ENCODE measurements around the gene LTBP1. TPM values are rescaled to one million over a fixed set of nuclear protein-coding genes. Genes with fewer than 3 reads are reported as not detected.
"Not testable (repeated sequence)": the region's sequence is repeated elsewhere in the genome, so short reads cannot be mapped to it uniquely, and the experiment has no call there.

Gene LTBP1
- total and polyA plus RNA-seq, 4 donors, result 107 to 573 (median 545) TPM

DNA sequence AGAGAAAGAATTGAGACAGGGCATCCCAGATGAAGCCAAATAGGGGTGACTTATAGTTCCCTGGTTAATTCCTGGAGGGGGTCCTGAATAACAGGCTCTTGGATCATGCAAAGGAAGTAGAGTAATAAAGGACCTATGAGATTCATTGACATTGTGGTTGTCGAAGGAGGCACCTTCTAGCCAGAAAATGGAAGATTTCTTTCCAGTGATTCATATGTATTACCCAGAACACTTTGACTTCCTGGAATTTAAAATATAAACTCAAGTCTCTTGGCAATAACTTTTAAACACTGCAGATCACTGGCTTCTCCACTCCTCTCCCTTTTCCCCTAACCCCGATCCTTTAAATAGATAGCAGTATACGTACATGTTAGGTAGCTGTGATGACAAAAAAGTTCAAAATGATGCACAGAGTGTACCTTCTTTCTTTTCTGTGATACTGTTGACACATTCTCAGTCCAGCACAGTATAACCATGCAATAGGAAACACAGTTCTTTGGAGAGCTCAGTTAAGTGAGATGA, 211.8 kb downstream of the LTBP1 start:
- DNase-seq (no peak), ATAC-seq (ENCODE audit: low FRiP score) (peak; percentile 58)
- H3K27ac ChIP-seq (ENCODE audit: low read depth in 1 of 2, low read length in 2 of 2), result peak overlapping the region; percentile 87 to 99
- H3K9me3 ChIP-seq (ENCODE audit: control insufficient read depth, low read length), result no peaks in the 10 kb centered on the region
- WGBS, 2 donors, result 2 to 8% methylated on average over 3 of the region's 3 CpGs
- intact Hi-C loops (cut with DNase I), result no loop called here
- H3K36me3 ChIP-seq (ENCODE audit: control insufficient read depth in 1 of 2, insufficient read depth in 2 of 2, low read length in 1 of 2), result no peaks in the 10 kb centered on the region
- H3K4me3 ChIP-seq (ENCODE audit: low read length in 2 of 2), result no peak overlapping the region
- peaks cover 12 to 13% of the 10 kb centered on the region in 2 donors for H3K4me1 ChIP-seq (ENCODE audit: control insufficient read depth in 1 of 2, insufficient read depth in 2 of 2, low read length in 2 of 2)
- H3K27me3 ChIP-seq (ENCODE audit: control insufficient read depth in 1 of 2, insufficient read depth in 2 of 2, low read length in 1 of 2), result no peaks in the 10 kb centered on the region

DNA sequence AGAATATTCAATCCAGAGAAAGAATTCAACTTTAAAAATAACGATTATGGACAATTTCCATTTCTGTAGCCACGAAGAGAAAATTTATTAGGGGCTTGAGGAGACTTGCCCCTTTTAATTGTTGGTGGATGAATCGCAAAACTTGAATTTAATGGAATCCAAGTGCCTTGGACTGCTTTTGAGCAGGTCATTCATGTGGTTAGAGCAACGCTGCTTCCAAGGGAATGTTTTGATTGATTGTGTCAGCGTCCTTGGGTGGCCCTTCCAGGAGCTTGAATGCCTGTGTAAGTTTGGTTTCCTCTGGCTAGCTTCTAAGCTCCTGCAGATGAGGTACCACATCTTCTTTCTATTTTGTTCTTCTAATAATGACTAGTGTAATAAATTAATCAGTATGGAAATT, 213.4 kb downstream of the LTBP1 start:
- 44 to 46% methylated on average over 5 of the region's 5 CpGs for WGBS, 2 donors
- no peaks in the 10 kb centered on the region for H3K36me3 ChIP-seq (ENCODE audit: control insufficient read depth in 1 of 2, insufficient read depth in 2 of 2, low read length in 1 of 2)
- no peak for ATAC-seq (ENCODE audit: low FRiP score)
- H3K27me3 ChIP-seq (ENCODE audit: control insufficient read depth in 1 of 2, insufficient read depth in 2 of 2, low read length in 1 of 2), result no peaks in the 10 kb centered on the region
- H3K4me1 ChIP-seq (ENCODE audit: control insufficient read depth in 1 of 2, insufficient read depth in 2 of 2, low read length in 2 of 2), result peaks cover 12 to 14% of the 10 kb centered on the region in 2 donors
- H3K4me3 ChIP-seq (ENCODE audit: low read length in 2 of 2), result no peak overlapping the region
- H3K27ac ChIP-seq (ENCODE audit: low read depth in 1 of 2, low read length in 2 of 2), result peak overlapping the region in 1 of 2 donors; percentile 63
- no peaks in the 10 kb centered on the region for H3K9me3 ChIP-seq (ENCODE audit: control insufficient read depth, low read length)
- intact Hi-C loops (cut with DNase I), result no loop called here
- no peak for DNase-seq

DNA sequence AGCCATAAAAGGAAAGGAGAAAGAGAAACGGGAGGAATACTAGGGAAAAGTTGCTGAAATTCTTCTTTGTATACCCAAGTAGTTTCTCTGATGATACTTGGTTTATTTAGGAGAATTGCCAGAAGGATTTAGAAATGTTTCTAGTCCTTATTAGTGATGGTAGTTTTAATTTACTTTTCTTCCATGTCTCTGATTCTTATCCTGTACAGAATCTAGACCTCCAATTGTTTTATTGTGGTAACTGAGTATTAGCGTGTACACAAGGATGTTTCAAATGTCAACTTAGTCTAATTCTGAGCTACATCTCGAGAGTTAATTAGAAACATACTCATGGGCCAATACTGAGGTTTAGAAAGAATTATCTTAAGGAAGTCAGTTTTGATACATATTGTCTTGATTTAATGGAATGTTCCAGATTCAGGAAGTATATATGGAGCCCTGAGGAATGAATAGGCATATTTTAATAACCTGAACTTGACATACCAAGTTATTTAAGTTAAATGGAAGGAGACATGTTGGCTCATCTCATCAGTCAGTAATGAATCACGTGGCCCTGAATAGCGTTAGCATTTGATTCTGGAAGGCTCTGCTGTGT, 219.6 kb downstream of the LTBP1 start:
- 21 to 24% methylated on average over 5 of the region's 5 CpGs for WGBS, 2 donors
- Histone ChIP-seq H3K4me3 (ENCODE audit: low read length in 2 of 2) (no peak overlapping the region), H3K4me1 (ENCODE audit: control insufficient read depth in 1 of 2, insufficient read depth in 2 of 2, low read length in 2 of 2) (peaks cover 2 to 10% of the 10 kb centered on the region in 2 donors), H3K27me3 (ENCODE audit: control insufficient read depth in 1 of 2, insufficient read depth in 2 of 2, low read length in 1 of 2) (no peaks in the 10 kb centered on the region), H3K9me3 (ENCODE audit: control insufficient read depth, low read length) (no peaks in the 10 kb centered on the region), H3K27ac (ENCODE audit: low read depth in 1 of 2, low read length in 2 of 2) (peak overlapping the region; percentile 28 to 63), H3K36me3 (ENCODE audit: control insufficient read depth in 1 of 2, insufficient read depth in 2 of 2, low read length in 1 of 2) (no peaks in the 10 kb centered on the region)
- intact Hi-C loops (cut with DNase I), result no loop called here
- ATAC-seq (ENCODE audit: low FRiP score) (no peak), DNase-seq (no peak)

DNA sequence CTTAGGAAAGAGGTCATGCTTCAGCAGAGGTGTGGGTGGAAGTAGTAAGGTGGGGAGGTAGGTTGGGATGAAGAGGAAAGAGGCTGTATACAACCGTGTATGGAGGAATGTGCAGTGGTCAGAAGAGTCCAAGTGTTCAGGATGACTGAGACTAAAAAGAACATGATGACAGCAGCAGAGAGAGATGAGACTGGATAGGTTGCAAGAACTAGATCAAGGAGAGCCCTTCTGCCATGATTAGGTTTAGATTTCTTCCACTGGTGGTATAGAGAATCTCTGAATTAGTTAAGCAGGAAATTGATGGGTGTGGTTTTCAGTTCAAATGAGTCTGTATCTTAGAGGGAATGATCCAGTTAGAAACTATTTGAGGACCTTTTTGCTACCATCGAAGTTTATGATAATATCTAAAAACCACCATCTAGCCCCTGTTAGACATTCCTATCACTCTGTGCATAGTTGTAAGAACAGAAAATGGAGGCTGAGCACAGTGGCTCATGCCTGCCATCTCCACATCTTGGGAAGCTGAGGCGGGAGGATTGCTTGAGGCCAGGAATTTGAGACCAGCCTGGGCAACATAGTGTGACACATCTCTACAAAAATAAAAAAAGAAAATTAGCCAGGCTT, 221.0 kb downstream of the LTBP1 start:
- peak overlapping the region; percentile 5 to 55 for H3K27ac ChIP-seq (ENCODE audit: low read depth in 1 of 2, low read length in 2 of 2)
- DNase-seq (no peak), ATAC-seq (ENCODE audit: low FRiP score) (no peak)
- H3K27me3 ChIP-seq (ENCODE audit: control insufficient read depth in 1 of 2, insufficient read depth in 2 of 2, low read length in 1 of 2), result no peaks in the 10 kb centered on the region
- H3K4me3 ChIP-seq (ENCODE audit: low read length in 2 of 2), result no peak overlapping the region
- no peaks in the 10 kb centered on the region for H3K9me3 ChIP-seq (ENCODE audit: control insufficient read depth, low read length)
- H3K4me1 ChIP-seq (ENCODE audit: control insufficient read depth in 1 of 2, insufficient read depth in 2 of 2, low read length in 2 of 2), result peaks cover 2 to 10% of the 10 kb centered on the region in 2 donors
- 60 to 70% methylated on average over 3 of the region's 3 CpGs for WGBS, 2 donors
- intact Hi-C loops (cut with DNase I), result no loop called here
- H3K36me3 ChIP-seq (ENCODE audit: control insufficient read depth in 1 of 2, insufficient read depth in 2 of 2, low read length in 1 of 2), result no peaks in the 10 kb centered on the region

DNA sequence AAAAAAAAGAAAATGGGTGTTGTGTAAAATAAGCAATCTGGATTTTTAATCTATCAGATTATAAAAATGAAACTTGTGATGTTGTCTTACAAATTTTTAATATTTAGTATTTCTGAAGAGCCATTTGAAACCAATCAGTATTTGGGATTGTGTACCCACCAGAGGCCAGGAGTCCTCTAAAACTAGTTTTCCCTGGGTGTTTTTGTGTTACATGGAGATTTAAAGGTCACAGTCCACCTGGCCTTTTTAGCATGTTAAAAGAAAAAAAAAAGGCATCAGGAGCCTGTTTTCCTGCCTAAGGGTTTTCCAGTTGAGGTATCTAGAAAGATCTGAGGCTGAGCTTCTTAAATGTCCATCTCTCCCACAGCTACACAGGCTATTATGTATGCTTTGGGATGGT, 221.7 kb downstream of the LTBP1 start:
- no peak overlapping the region for H3K4me3 ChIP-seq (ENCODE audit: low read length in 2 of 2)
- H3K4me1 ChIP-seq (ENCODE audit: control insufficient read depth in 1 of 2, insufficient read depth in 2 of 2, low read length in 2 of 2), result peaks cover 2 to 10% of the 10 kb centered on the region in 2 donors
- no peaks in the 10 kb centered on the region for H3K36me3 ChIP-seq (ENCODE audit: control insufficient read depth in 1 of 2, insufficient read depth in 2 of 2, low read length in 1 of 2)
- H3K9me3 ChIP-seq (ENCODE audit: control insufficient read depth, low read length), result no peaks in the 10 kb centered on the region
- peak overlapping the region; percentile 57 to 72 for H3K27ac ChIP-seq (ENCODE audit: low read depth in 1 of 2, low read length in 2 of 2)
- DNase-seq (no peak), ATAC-seq (ENCODE audit: low FRiP score) (no peak)
- intact Hi-C loops (cut with DNase I), result no loop called here
- H3K27me3 ChIP-seq (ENCODE audit: control insufficient read depth in 1 of 2, insufficient read depth in 2 of 2, low read length in 1 of 2), result no peaks in the 10 kb centered on the region

DNA sequence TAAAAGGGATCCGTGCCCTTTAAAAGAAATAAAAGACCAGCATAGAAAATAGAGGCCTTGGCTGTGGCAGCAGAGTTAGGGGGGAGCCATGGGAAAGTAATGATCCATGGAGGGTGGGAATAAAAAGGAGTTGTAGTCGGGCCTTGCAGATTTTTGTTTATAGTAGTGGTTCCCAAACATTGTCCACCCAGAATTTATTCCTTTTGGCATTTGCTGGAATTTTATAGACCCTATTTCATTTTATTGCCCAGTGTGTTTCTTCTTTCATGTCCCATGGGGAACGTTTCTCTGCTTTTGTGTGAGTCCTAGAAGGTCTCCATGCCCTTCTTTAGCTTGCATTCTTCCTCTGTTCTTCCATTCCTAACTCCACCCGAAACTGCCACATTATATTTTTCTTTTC, 222.2 kb downstream of the LTBP1 start:
- WGBS, 2 donors, result 9% methylated on average over 4 of the region's 4 CpGs
- DNase-seq, result no peak
- Histone ChIP-seq H3K4me3 (ENCODE audit: low read length in 2 of 2) (no peak overlapping the region), H3K9me3 (ENCODE audit: control insufficient read depth, low read length) (no peaks in the 10 kb centered on the region), H3K27ac (ENCODE audit: low read depth in 1 of 2, low read length in 2 of 2) (peak overlapping the region in 1 of 2 donors; percentile 72), H3K4me1 (ENCODE audit: control insufficient read depth in 1 of 2, insufficient read depth in 2 of 2, low read length in 2 of 2) (peaks cover 2 to 10% of the 10 kb centered on the region in 2 donors), H3K36me3 (ENCODE audit: control insufficient read depth in 1 of 2, insufficient read depth in 2 of 2, low read length in 1 of 2) (no peaks in the 10 kb centered on the region), H3K27me3 (ENCODE audit: control insufficient read depth in 1 of 2, insufficient read depth in 2 of 2, low read length in 1 of 2) (no peaks in the 10 kb centered on the region)
- no peak for ATAC-seq (ENCODE audit: low FRiP score)
- intact Hi-C loops (cut with DNase I), result no loop called here

DNA sequence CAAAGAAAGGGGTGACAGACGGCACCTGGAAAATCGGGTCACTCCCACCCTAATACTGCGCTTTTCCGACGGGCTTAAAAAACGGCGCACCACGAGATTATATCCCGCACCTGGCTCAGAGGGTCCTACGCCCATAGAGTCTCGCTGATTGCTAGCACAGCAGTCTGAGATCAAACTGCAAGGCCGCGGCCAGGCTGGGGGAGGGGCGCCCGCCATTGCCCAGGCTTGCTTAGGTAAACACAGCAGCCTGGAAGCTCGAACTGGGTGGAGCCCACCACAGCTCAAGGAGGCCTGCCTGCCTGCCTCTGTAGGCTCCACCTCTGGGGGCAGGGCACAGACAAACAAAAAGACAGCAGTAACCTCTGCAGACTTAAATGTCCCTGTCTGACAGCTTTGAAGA, 223.5 kb downstream of the LTBP1 start:
- DNase-seq; intact Hi-C loops (cut with DNase I); H3K9me3 ChIP-seq (ENCODE audit: control insufficient read depth, low read length); H3K4me3 ChIP-seq (ENCODE audit: low read length in 2 of 2); H3K36me3 ChIP-seq (ENCODE audit: control insufficient read depth in 1 of 2, insufficient read depth in 2 of 2, low read length in 1 of 2); H3K27ac ChIP-seq (ENCODE audit: low read depth in 1 of 2, low read length in 2 of 2); ATAC-seq (ENCODE audit: low FRiP score); H3K27me3 ChIP-seq (ENCODE audit: control insufficient read depth in 1 of 2, insufficient read depth in 2 of 2, low read length in 1 of 2): not testable (repeated sequence)
- H3K4me1 ChIP-seq (ENCODE audit: control insufficient read depth in 1 of 2, insufficient read depth in 2 of 2, low read length in 2 of 2), result peaks cover 0 to 10% of the 10 kb centered on the region in 2 donors
- 83 to 88% methylated on average over 7 to 14 of the region's 16 CpGs for WGBS, 2 donors

DNA sequence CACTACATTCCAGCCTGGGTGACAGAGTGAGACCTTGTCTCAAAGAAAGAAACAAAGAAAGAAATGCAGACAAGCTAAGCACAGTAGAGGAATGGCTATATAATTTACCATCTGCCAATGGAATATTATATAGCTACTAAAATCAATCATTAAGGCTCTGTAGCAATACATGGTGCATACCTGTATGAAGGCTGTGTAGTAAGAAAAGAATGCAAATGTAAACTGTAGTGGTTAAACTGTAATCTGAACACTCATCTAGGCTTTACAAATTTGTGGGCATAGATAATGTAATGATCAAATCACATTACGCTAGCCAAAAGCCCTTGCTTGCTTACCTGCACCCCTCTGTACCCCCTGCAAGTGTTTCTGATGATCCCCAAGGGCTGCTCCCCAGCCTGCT, 230.9 kb downstream of the LTBP1 start:
- Histone ChIP-seq H3K9me3 (ENCODE audit: control insufficient read depth, low read length) (no peaks in the 10 kb centered on the region), H3K4me1 (ENCODE audit: control insufficient read depth in 1 of 2, insufficient read depth in 2 of 2, low read length in 2 of 2) (peaks cover 0 to 10% of the 10 kb centered on the region in 2 donors), H3K4me3 (ENCODE audit: low read length in 2 of 2) (no peak overlapping the region), H3K36me3 (ENCODE audit: control insufficient read depth in 1 of 2, insufficient read depth in 2 of 2, low read length in 1 of 2) (no peaks in the 10 kb centered on the region), H3K27me3 (ENCODE audit: control insufficient read depth in 1 of 2, insufficient read depth in 2 of 2, low read length in 1 of 2) (no peaks in the 10 kb centered on the region), H3K27ac (ENCODE audit: low read depth in 1 of 2, low read length in 2 of 2) (peak overlapping the region in 1 of 2 donors; percentile 73)
- intact Hi-C loops (cut with DNase I), result no loop called here
- ATAC-seq (ENCODE audit: low FRiP score), result no peak
- no peak for DNase-seq
- WGBS, 2 donors, result 0 to 49% methylated on average over 1 of the region's 1 CpG

DNA sequence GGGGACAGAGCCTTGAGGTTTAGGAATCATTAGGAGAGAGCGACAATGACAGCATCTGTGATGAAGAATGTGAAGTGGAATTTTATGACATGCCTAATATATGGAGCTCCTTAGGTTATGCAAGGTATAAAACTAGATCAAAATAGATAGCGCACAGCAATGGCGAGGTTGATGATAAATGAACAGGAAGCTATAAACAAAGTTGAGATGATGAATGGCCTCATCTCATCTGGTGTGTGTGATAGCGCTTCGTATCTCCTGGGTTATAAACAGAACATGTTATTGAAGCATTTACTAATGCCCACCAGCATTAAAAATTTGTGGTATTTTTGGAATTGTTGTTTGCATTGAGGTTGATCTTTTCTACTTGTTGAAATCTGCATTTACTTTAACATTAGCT, 231.5 kb downstream of the LTBP1 start:
- intact Hi-C loops (cut with DNase I), result no loop called here
- WGBS, 2 donors, result 86 to 91% methylated on average over 5 of the region's 5 CpGs
- peaks cover 0 to 10% of the 10 kb centered on the region in 2 donors for H3K4me1 ChIP-seq (ENCODE audit: control insufficient read depth in 1 of 2, insufficient read depth in 2 of 2, low read length in 2 of 2)
- DNase-seq (no peak), ATAC-seq (ENCODE audit: low FRiP score) (no peak)
- peaks cover 0 to under 1% of the 10 kb centered on the region in 2 donors for H3K36me3 ChIP-seq (ENCODE audit: control insufficient read depth in 1 of 2, insufficient read depth in 2 of 2, low read length in 1 of 2)
- no peaks in the 10 kb centered on the region for H3K27me3 ChIP-seq (ENCODE audit: control insufficient read depth in 1 of 2, insufficient read depth in 2 of 2, low read length in 1 of 2)
- no peaks in the 10 kb centered on the region for H3K9me3 ChIP-seq (ENCODE audit: control insufficient read depth, low read length)
- no peak overlapping the region for H3K4me3 ChIP-seq (ENCODE audit: low read length in 2 of 2)
- peak overlapping the region in 1 of 2 donors; percentile 73 for H3K27ac ChIP-seq (ENCODE audit: low read depth in 1 of 2, low read length in 2 of 2)

Measured in aorta (tissue), 5 donors.